Colonic mucosa (tissue), 4 donors: ENCODE results near the gene PRSS36. TPM values are rescaled to one million over a fixed set of nuclear protein-coding genes. Genes with fewer than 3 reads are reported as not detected.

Experiments used
- DNase-seq: peaks from one replicate; pipeline ENCODE4 v3.0.0-alpha.2; 2020
- H3K27ac ChIP-seq: fragments of 200-600 bp; one replicate; pipeline ENCODE4 v1.8.0; 2021
- H3K27me3 ChIP-seq: fragments of 200-600 bp; one replicate; pipeline ENCODE4 v1.8.0; 2021
- H3K36me3 ChIP-seq: fragments of 200-600 bp; one replicate; pipeline ENCODE4 v1.8.0; 2021
- H3K4me1 ChIP-seq: fragments of 200-600 bp; one replicate; pipeline ENCODE4 v1.8.0; 2021; ENCODE audit warnings: mild to moderate bottlenecking
- H3K4me3 ChIP-seq: fragments of 200-600 bp; one replicate; pipeline ENCODE4 v1.8.0; 2021
- H3K9ac ChIP-seq, 2 donors: one replicate each; pipeline ENCODE4 v1.7.0; 2013; ENCODE audit warnings: control low read depth in 2 of 2, low read depth in 2 of 2, low read length in 2 of 2
- H3K9me3 ChIP-seq: fragments of 200-600 bp; one replicate; pipeline ENCODE4 v1.8.0; 2021
- intact Hi-C: fragments of 100-400 bp; cut with DNase I; formaldehyde crosslinking; loops from one replicate; pipeline ENCODE4 v1.14.1; 2022
- total RNA-seq, 2 donors: library from RNA; stranded (reverse); fragmentation: NEBNext Ultra II Directional in 1 of 2; extraction: Animal tissue kit (Norgen Biotek cat#: 25700) in 1 of 2; gene quantifications; one replicate each; pipeline ENCODE4 v1.2.1, GENCODE V29; 2021
- TF ChIP-seq, protein P1 (sequence below): fragments of 200-600 bp; IDR thresholded peaks from one replicate; pipeline ENCODE4 v1.8.0; 2022; ENCODE audit warnings: antibody characterized with exemption, mild to moderate bottlenecking
- donor health status: healthy.
- donor health status: DM: no; HTN: no; CAD: no.
- donor health status: DM: no; HTN: no; CAD: no.

The PRSS36 gene
- total RNA-seq, 2 donors from 2014 or later, result 3.6 to 6.4 TPM

- TF ChIP-seq, protein P1, sequence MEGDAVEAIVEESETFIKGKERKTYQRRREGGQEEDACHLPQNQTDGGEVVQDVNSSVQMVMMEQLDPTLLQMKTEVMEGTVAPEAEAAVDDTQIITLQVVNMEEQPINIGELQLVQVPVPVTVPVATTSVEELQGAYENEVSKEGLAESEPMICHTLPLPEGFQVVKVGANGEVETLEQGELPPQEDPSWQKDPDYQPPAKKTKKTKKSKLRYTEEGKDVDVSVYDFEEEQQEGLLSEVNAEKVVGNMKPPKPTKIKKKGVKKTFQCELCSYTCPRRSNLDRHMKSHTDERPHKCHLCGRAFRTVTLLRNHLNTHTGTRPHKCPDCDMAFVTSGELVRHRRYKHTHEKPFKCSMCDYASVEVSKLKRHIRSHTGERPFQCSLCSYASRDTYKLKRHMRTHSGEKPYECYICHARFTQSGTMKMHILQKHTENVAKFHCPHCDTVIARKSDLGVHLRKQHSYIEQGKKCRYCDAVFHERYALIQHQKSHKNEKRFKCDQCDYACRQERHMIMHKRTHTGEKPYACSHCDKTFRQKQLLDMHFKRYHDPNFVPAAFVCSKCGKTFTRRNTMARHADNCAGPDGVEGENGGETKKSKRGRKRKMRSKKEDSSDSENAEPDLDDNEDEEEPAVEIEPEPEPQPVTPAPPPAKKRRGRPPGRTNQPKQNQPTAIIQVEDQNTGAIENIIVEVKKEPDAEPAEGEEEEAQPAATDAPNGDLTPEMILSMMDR, result no peak
- Histone ChIP-seq H3K4me1 (no peaks in the 10 kb centered on the region), H3K27me3 (no peaks in the 10 kb centered on the region), H3K9ac (no peak overlapping the region), H3K36me3 (peaks cover 21% of the 10 kb centered on the region), H3K9me3 (no peaks in the 10 kb centered on the region), H3K27ac (no peak overlapping the region), H3K4me3 (no peak overlapping the region)
- no peak for DNase-seq
- intact Hi-C loops, result no loop called here
Observed at GRCh38 chr16:31194898-31195297, 45.0 kb upstream of the PRSS36 start.

GRCh38 chr16:31193874-31194273 lies 44.0 kb upstream of the PRSS36 start:
- Histone ChIP-seq H3K9ac (no peak overlapping the region), H3K4me1 (no peaks in the 10 kb centered on the region), H3K27ac (no peak overlapping the region), H3K9me3 (no peaks in the 10 kb centered on the region), H3K36me3 (peaks cover 26% of the 10 kb centered on the region), H3K4me3 (no peak overlapping the region), H3K27me3 (no peaks in the 10 kb centered on the region)
- TF ChIP-seq, protein P1, result no peak
- intact Hi-C loops, result no loop called here
- no peak for DNase-seq

DNA sequence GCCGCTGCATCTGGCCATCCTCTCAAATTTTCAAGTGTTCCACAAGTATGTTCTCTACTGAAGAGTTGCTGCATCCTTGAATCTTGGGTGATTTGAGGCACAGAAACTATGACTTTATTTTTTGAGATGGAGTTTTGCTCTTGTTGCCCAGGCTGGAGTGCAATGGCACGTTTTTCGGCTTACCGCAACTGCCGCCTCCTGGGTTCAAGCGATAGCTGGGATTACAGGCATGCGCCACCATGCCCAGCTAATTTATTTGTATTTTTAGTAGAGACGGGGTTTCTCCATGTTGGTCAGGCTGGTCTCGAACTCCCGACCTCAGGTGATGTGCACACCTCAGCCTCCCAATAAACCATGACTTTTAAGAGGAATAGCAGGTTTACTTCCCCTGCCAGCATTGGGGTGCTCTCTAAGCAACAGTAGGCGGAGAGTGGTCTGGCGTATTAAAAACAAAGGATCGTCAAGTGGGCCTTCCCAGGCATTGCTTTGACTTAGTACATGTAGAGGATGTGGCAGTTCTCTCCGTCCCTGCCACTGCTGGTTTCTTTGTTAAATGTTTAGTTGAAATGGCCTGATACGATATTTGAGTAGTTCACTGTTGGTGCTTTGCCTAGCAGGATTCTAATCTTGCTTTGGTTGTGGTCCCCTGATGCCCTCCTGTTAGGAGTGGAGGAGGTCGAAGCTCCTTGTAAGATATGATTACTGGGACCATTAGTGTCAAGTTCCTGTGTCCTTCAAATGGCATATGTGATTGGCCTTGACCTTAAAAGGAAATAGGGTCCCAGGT lies 43.2 kb upstream of the PRSS36 start:
- no peaks in the 10 kb centered on the region for H3K27me3 ChIP-seq
- H3K36me3 ChIP-seq, result peaks cover 27% of the 10 kb centered on the region
- intact Hi-C loops, result no loop called here
- no peak overlapping the region for H3K27ac ChIP-seq
- H3K9ac ChIP-seq, result no peak overlapping the region
- TF ChIP-seq, protein P1, result no peak
- H3K4me1 ChIP-seq, result no peaks in the 10 kb centered on the region
- H3K9me3 ChIP-seq, result no peaks in the 10 kb centered on the region
- H3K4me3 ChIP-seq, result no peak overlapping the region
- DNase-seq, result no peak

DNA sequence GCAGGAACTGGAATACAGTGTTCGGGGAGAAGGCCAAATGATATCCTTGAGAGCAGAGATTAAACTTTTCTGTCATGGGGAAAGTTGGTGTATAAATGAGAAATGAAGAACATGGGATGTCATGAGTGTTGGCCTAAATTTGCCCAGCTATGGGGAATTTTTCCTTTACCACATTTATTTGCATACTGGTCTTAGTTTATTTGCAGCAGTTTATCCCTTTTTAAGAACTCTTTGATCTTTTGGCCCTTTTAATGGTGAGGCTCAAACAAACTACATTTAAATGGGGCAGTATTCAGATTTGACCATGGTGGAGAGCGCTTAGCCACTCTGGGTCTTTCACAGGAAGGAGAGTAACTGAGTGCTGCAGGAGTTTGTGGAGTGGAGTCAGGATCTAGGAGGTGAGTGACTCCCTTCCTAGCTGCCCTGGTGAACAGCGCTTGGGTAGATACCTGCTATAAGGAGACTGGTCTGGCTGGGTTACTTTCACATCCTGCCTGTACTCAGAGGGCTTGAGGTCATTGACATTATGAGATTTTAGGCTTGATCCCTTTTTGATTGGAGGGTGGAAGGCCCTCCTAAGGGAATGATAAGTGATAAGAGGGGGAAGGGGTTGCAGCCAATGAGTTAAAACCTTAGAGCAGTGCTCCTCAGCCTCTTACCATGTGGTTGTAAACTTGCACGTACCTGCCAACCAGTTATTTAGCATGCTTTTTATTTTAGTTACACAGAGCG lies 42.0 kb upstream of the PRSS36 start:
- H3K36me3 ChIP-seq, result peaks cover 38% of the 10 kb centered on the region
- H3K4me3 ChIP-seq, result no peak overlapping the region
- H3K27ac ChIP-seq, result no peak overlapping the region
- no peaks in the 10 kb centered on the region for H3K27me3 ChIP-seq
- H3K9me3 ChIP-seq, result no peaks in the 10 kb centered on the region
- TF ChIP-seq, protein P1, result no peak
- H3K9ac ChIP-seq, result no peak overlapping the region
- intact Hi-C loops, result no loop called here
- no peaks in the 10 kb centered on the region for H3K4me1 ChIP-seq
- no peak for DNase-seq

GRCh38 chr16:31190818-31191444 lies 41.1 kb upstream of the PRSS36 start:
- Histone ChIP-seq H3K27ac (no peak overlapping the region), H3K4me3 (no peak overlapping the region), H3K27me3 (no peaks in the 10 kb centered on the region), H3K36me3 (peaks cover 41% of the 10 kb centered on the region), H3K4me1 (no peaks in the 10 kb centered on the region), H3K9me3 (no peaks in the 10 kb centered on the region), H3K9ac (no peak overlapping the region)
- TF ChIP-seq, protein P1, result no peak
- intact Hi-C loops, result no loop called here
- DNase-seq, result no peak
